Measurements from ENCODE around the gene FBN3. TPM values are rescaled to one million over a fixed set of nuclear protein-coding genes. Genes with fewer than 3 reads are reported as not detected.

The FBN3 gene
- total RNA-seq, 1 donor from 2014 or later: not detected

- no peak for DNase-seq
- H3K36me3 ChIP-seq: no peaks in the 10 kb centered on the region
- H3K27me3 ChIP-seq (ENCODE audit: low read depth): peaks cover 16% of the 10 kb centered on the region
- TF ChIP-seq, protein P1, sequence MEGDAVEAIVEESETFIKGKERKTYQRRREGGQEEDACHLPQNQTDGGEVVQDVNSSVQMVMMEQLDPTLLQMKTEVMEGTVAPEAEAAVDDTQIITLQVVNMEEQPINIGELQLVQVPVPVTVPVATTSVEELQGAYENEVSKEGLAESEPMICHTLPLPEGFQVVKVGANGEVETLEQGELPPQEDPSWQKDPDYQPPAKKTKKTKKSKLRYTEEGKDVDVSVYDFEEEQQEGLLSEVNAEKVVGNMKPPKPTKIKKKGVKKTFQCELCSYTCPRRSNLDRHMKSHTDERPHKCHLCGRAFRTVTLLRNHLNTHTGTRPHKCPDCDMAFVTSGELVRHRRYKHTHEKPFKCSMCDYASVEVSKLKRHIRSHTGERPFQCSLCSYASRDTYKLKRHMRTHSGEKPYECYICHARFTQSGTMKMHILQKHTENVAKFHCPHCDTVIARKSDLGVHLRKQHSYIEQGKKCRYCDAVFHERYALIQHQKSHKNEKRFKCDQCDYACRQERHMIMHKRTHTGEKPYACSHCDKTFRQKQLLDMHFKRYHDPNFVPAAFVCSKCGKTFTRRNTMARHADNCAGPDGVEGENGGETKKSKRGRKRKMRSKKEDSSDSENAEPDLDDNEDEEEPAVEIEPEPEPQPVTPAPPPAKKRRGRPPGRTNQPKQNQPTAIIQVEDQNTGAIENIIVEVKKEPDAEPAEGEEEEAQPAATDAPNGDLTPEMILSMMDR (IDR thresholded peaks at IDR 0.05; ENCODE audit: borderline replicate concordance): no peak
- no peak overlapping the region for H3K27ac ChIP-seq (replicated peaks)
- H3K4me3 ChIP-seq: no peak overlapping the region
- intact Hi-C loops (cut with micrococcal nuclease): no loop called here
- no peaks in the 10 kb centered on the region for H3K4me1 ChIP-seq
- H3K9me3 ChIP-seq (replicated peaks): peaks cover 4% of the 10 kb centered on the region
Observed at GRCh38 chr19:8080832-8081231, 68.6 kb downstream of the FBN3 start.

GRCh38 chr19:8079988-8080387 lies 69.4 kb downstream of the FBN3 start:
- no peak for DNase-seq
- Histone ChIP-seq H3K4me3 (no peak overlapping the region), H3K27ac (replicated peaks) (no peak overlapping the region), H3K4me1 (no peaks in the 10 kb centered on the region), H3K9me3 (replicated peaks) (peaks cover 4% of the 10 kb centered on the region), H3K36me3 (no peaks in the 10 kb centered on the region), H3K27me3 (ENCODE audit: low read depth) (peaks cover 9% of the 10 kb centered on the region)
- TF ChIP-seq, protein P1 (IDR thresholded peaks at IDR 0.05; ENCODE audit: borderline replicate concordance): no peak
- intact Hi-C loops (cut with micrococcal nuclease): no loop called here

- H3K27ac ChIP-seq (replicated peaks): no peak overlapping the region
- H3K9me3 ChIP-seq (replicated peaks): peaks cover 17% of the 10 kb centered on the region
- peaks cover 18% of the 10 kb centered on the region for H3K27me3 ChIP-seq (ENCODE audit: low read depth)
- H3K36me3 ChIP-seq: no peaks in the 10 kb centered on the region
- no peaks in the 10 kb centered on the region for H3K4me1 ChIP-seq
- intact Hi-C loops (cut with micrococcal nuclease): no loop called here
- TF ChIP-seq, protein P1 (IDR thresholded peaks at IDR 0.05; ENCODE audit: borderline replicate concordance): no peak
- DNase-seq: no peak
- no peak overlapping the region for H3K4me3 ChIP-seq
Observed at GRCh38 chr19:8075158-8076074, 74.0 kb downstream of the FBN3 start.

GRCh38 chr19:8074501-8074900 lies 74.9 kb downstream of the FBN3 start:
- Histone ChIP-seq H3K36me3 (no peaks in the 10 kb centered on the region), H3K4me3 (no peak overlapping the region), H3K9me3 (replicated peaks) (peaks cover 26% of the 10 kb centered on the region), H3K4me1 (no peaks in the 10 kb centered on the region), H3K27me3 (ENCODE audit: low read depth) (peaks cover 18% of the 10 kb centered on the region), H3K27ac (replicated peaks) (no peak overlapping the region)
- no peak for DNase-seq
- TF ChIP-seq, protein P1 (IDR thresholded peaks at IDR 0.05; ENCODE audit: borderline replicate concordance): no peak
- intact Hi-C loops (cut with micrococcal nuclease): no loop called here

- H3K36me3 ChIP-seq: no peaks in the 10 kb centered on the region
- H3K4me3 ChIP-seq: no peak overlapping the region
- TF ChIP-seq, protein P1 (IDR thresholded peaks at IDR 0.05; ENCODE audit: borderline replicate concordance): no peak
- peaks cover 18% of the 10 kb centered on the region for H3K27me3 ChIP-seq (ENCODE audit: low read depth)
- no peaks in the 10 kb centered on the region for H3K4me1 ChIP-seq
- H3K27ac ChIP-seq (replicated peaks): no peak overlapping the region
- DNase-seq: no peak
- H3K9me3 ChIP-seq (replicated peaks): peaks cover 37% of the 10 kb centered on the region
- intact Hi-C loops (cut with micrococcal nuclease): no loop called here
Observed at GRCh38 chr19:8071912-8072311, 77.5 kb downstream of the FBN3 start.

Measured in left ventricle myocardium inferior (tissue), 1 donor.